HG02840 (cell line): ENCODE results near the gene STRN.

Experiments
- ATAC-seq: cut with Tn5 transposase; IDR thresholded peaks from one replicate; pipeline ENCODE4 v1.9.1; 2021; ENCODE audit warnings: mild to moderate bottlenecking, moderate library complexity, moderate number of reproducible peaks; ENCODE audit not compliant: unreplicated experiment, low FRiP score

Gene STRN

GRCh38 chr2:36805635-36806224, 160.6 kb downstream of the STRN start:
- ATAC-seq = no peak

DNA sequence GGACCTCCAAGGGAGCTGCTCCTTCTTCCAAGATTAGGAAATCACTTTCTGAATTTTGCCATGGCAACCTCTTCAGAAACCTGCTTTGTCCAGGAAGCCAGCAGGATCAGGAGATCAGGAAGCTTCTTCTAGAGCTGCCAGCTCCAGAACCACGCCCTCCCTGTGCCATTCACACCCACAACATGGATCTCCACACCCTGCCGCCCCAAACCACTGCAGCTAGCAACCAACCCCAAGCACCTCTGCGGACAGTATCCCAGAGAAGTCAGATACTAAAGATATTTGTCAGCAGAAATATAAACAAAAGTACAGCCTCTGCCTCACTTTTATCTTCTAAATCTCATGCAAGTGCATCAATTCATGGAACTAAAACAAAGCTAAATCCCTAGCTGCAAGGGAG, 163.4 kb downstream of the STRN start:
- ATAC-seq = no peak

GRCh38 chr2:36801088-36801487, 165.2 kb downstream of the STRN start:
- ATAC-seq = no peak

DNA sequence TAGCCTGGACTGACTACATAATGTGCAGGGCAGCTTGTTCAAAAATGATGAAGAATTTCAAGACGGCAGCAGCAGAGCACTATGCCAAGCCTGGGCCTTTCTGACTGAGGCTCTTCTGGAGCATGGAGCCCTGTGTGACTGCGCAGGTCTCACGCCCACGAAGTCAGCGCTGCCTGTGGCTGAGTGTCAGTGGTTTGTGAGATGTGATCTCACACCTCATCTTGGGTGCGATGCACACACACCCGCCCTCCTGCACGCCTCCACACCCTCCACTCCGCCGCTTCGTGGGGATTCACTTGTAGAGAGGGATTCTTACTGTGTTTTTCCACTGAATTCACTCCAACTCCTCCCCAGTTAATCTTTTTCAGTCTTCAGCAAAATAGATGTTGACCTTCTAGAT, 166.0 kb downstream of the STRN start:
- ATAC-seq = no peak

DNA sequence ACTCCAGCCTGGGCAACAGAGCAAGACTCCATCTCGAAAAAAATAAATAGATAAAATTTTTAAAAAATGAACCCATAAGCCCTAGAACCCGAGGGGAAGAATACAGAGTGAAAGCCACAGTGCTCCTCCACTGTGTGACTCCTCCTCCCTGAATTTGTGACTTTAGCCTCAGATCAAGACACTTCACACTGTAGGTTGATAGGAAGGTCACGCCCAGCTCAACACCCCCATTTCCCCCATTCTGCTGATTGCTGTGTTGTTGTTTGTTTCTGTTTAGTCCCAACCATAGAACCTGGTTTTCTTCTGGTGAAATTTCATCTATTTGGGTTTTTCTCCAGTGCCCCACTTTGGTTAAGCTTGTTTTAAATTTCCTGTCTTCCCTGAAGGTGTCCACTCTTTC, 167.6 kb downstream of the STRN start:
- no peak for ATAC-seq

- ATAC-seq = no peak
Measured at GRCh38 chr2:36797324-36798070, 168.8 kb downstream of the STRN start.
